HepG2 (cell line): ENCODE results near the gene CDX1.

Experiments
- BRCA1 ChIP-seq: sonication (generic); formaldehyde crosslinking; IDR thresholded peaks from 2 replicates; pipeline ENCODE4 v1.4.0; 2020; ENCODE audit warnings: missing genetic modification reagents
- CBX2 ChIP-seq, 2 experiments: fragments of 200-600 bp in 1 of 2; sonication (generic); formaldehyde crosslinking in 1 of 2; IDR thresholded peaks; 2 replicates each; pipeline versions ENCODE4 v1.7.0 to v1.8.1; 2018 to 2022; ENCODE audit warnings: low read depth in 2 of 2, low read length in 1 of 2, mild to moderate bottlenecking in 1 of 2, missing genetic modification reagents in 1 of 2
- MYNN ChIP-seq: sonication (generic); formaldehyde crosslinking; IDR thresholded peaks from 2 replicates; pipeline ENCODE4 v1.4.0; 2020; ENCODE audit warnings: mild to moderate bottlenecking, low read depth, missing genetic modification reagents
- ZNF589 ChIP-seq: sonication (generic); formaldehyde crosslinking; conservative IDR thresholded peaks from 2 replicates; pipeline ENCODE4 v1.8.0; 2022; ENCODE audit warnings: mild to moderate bottlenecking, moderate library complexity, missing genetic modification reagents
- TF ChIP-seq, protein P1 (sequence below): sonication (generic); formaldehyde crosslinking; IDR thresholded peaks from 2 replicates; pipeline ENCODE4 v1.5.0; 2020; ENCODE audit warnings: mild to moderate bottlenecking, missing genetic modification reagents
- TF ChIP-seq, protein P2 (sequence below): sonication (generic); formaldehyde crosslinking; IDR thresholded peaks from 2 replicates; pipeline ENCODE4 v1.5.0; 2020; ENCODE audit warnings: mild to moderate bottlenecking, missing genetic modification reagents, moderate library complexity
- TF ChIP-seq, protein P3 (sequence below): sonication (generic); formaldehyde crosslinking; IDR thresholded peaks from 2 replicates; pipeline ENCODE4 v1.4.0; 2020; ENCODE audit warnings: mild to moderate bottlenecking, missing genetic modification reagents

- TF ChIP-seq, protein P1, sequence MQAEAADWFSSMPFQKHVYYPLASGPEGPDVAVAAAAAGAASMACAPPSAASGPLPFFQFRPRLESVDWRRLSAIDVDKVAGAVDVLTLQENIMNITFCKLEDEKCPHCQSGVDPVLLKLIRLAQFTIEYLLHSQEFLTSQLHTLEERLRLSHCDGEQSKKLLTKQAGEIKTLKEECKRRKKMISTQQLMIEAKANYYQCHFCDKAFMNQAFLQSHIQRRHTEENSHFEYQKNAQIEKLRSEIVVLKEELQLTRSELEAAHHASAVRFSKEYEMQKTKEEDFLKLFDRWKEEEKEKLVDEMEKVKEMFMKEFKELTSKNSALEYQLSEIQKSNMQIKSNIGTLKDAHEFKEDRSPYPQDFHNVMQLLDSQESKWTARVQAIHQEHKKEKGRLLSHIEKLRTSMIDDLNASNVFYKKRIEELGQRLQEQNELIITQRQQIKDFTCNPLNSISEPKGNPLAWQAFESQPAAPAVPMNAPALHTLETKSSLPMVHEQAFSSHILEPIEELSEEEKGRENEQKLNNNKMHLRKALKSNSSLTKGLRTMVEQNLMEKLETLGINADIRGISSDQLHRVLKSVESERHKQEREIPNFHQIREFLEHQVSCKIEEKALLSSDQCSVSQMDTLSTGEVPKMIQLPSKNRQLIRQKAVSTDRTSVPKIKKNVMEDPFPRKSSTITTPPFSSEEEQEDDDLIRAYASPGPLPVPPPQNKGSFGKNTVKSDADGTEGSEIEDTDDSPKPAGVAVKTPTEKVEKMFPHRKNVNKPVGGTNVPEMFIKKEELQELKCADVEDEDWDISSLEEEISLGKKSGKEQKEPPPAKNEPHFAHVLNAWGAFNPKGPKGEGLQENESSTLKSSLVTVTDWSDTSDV = no peak
- TF ChIP-seq, protein P2, sequence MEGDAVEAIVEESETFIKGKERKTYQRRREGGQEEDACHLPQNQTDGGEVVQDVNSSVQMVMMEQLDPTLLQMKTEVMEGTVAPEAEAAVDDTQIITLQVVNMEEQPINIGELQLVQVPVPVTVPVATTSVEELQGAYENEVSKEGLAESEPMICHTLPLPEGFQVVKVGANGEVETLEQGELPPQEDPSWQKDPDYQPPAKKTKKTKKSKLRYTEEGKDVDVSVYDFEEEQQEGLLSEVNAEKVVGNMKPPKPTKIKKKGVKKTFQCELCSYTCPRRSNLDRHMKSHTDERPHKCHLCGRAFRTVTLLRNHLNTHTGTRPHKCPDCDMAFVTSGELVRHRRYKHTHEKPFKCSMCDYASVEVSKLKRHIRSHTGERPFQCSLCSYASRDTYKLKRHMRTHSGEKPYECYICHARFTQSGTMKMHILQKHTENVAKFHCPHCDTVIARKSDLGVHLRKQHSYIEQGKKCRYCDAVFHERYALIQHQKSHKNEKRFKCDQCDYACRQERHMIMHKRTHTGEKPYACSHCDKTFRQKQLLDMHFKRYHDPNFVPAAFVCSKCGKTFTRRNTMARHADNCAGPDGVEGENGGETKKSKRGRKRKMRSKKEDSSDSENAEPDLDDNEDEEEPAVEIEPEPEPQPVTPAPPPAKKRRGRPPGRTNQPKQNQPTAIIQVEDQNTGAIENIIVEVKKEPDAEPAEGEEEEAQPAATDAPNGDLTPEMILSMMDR (CRISPR knock-in tag) = peak; percentile 86
- TF ChIP-seq, protein P3, sequence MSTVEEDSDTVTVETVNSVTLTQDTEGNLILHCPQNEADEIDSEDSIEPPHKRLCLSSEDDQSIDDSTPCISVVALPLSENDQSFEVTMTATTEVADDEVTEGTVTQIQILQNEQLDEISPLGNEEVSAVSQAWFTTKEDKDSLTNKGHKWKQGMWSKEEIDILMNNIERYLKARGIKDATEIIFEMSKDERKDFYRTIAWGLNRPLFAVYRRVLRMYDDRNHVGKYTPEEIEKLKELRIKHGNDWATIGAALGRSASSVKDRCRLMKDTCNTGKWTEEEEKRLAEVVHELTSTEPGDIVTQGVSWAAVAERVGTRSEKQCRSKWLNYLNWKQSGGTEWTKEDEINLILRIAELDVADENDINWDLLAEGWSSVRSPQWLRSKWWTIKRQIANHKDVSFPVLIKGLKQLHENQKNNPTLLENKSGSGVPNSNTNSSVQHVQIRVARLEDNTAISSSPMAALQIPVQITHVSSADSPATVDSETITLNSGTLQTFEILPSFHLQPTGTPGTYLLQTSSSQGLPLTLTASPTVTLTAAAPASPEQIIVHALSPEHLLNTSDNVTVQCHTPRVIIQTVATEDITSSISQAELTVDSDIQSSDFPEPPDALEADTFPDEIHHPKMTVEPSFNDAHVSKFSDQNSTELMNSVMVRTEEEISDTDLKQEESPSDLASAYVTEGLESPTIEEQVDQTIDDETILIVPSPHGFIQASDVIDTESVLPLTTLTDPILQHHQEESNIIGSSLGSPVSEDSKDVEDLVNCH (CRISPR knock-in tag) = no peak
- TF ChIP-seq CBX2 (IDR thresholded peaks at IDR 0.05; ENCODE audit: low read depth, low read length) (no peak), CBX2 (CRISPR knock-in tag; IDR thresholded peaks at IDR 0.05; ENCODE audit: low read depth) (no peak), MYNN (CRISPR knock-in tag) (no peak), BRCA1 (CRISPR knock-in tag) (no peak), ZNF589 (CRISPR knock-in tag) (no peak)
Observed at GRCh38 chr5:150122158-150122510, 44.4 kb upstream of the CDX1 start.
